Measurements from ENCODE around the gene TDP2. TPM values are rescaled to one million over a fixed set of nuclear protein-coding genes. Genes with fewer than 3 reads are reported as not detected.

TDP2 gene
- total RNA-seq, 1 experiment from 2014 or later: 30.2 TPM

GRCh38 chr6:24613361-24614042, 53.2 kb downstream of the TDP2 start:
- ChIA-PET CTCF (interaction anchor here (1.4 kb wide), 1 partner anchor 30 kb away, joined by 4 read pairs; no protein-coding TSS in a partner anchor), RAD21 (ENCODE audit: low non-redundant PET in 1 of 2, low total read pairs in 2 of 2, uncharacterized antibody in 2 of 2, unreplicated experiment in 2 of 2) (no interaction called here), POLR2A (no interaction called here)
- TF ChIP-seq SP1 (IDR thresholded peaks at IDR 0.05; ENCODE audit: low read depth) (no peak), JUND (IDR thresholded peaks at IDR 0.05) (no peak), EGR1 (IDR thresholded peaks at IDR 0.05; ENCODE audit: low read depth) (no peak), CTCF (IDR thresholded peaks at IDR 0.05 in 2 of 3, conservative IDR thresholded peaks at IDR 0.05 in 1 of 3; ENCODE audit: borderline replicate concordance in 1 of 3, insufficient read depth in 1 of 3, low read depth in 2 of 3, low read length in 2 of 3) (no peak), FOSL1 (IDR thresholded peaks at IDR 0.05; ENCODE audit: low read depth) (no peak), CBX3 (IDR thresholded peaks at IDR 0.05; ENCODE audit: low read depth) (no peak)
- no peak for ATAC-seq
- no TSS peak for BruUV-seq (replicated peaks)
- Histone ChIP-seq H3K27me3 (ENCODE audit: insufficient read depth, low read length) (no peaks in the 10 kb centered on the region), H3K4me3 (replicated peaks in 1 of 2; ENCODE audit: low read depth in 1 of 2, low read length in 2 of 2) (no peak overlapping the region), H3K4me1 (ENCODE audit: control insufficient read depth in 1 of 2, insufficient read depth in 2 of 2, low read length in 2 of 2) (no peaks in the 10 kb centered on the region), H3K9me2 (ENCODE audit: insufficient read depth) (no peaks in the 10 kb centered on the region), H3K9me3 (ENCODE audit: control insufficient read depth in 1 of 2, insufficient read depth in 1 of 2, low read depth in 1 of 2, low read length in 2 of 2) (no peaks in the 10 kb centered on the region), H3K79me2 (ENCODE audit: insufficient read depth, low read length) (no peaks in the 10 kb centered on the region), H3K27ac (ENCODE audit: low read depth, low read length) (no peak overlapping the region), H3K9ac (ENCODE audit: low read length) (no peak overlapping the region), H3K36me3 (ENCODE audit: control insufficient read depth in 1 of 2, insufficient read depth in 2 of 2, low read length in 2 of 2) (no peaks in the 10 kb centered on the region), H2AFZ (ENCODE audit: low read depth, low read length, poor library complexity, severe bottlenecking) (no peak overlapping the region), H3K4me2 (ENCODE audit: low read length) (no peak overlapping the region), H4K20me1 (ENCODE audit: insufficient read depth) (no peaks in the 10 kb centered on the region)
- no peak for DNase-seq (ENCODE audit: low read depth, low spot score)
- intact Hi-C loops (cut with micrococcal nuclease): no loop called here

- Histone ChIP-seq H3K9me2 (ENCODE audit: insufficient read depth) (no peaks in the 10 kb centered on the region), H3K79me2 (ENCODE audit: insufficient read depth, low read length) (no peaks in the 10 kb centered on the region), H3K4me3 (replicated peaks in 1 of 2; ENCODE audit: low read depth in 1 of 2, low read length in 2 of 2) (no peak overlapping the region), H3K9ac (ENCODE audit: low read length) (no peak overlapping the region), H3K4me2 (ENCODE audit: low read length) (no peak overlapping the region), H3K27ac (ENCODE audit: low read depth, low read length) (no peak overlapping the region), H4K20me1 (ENCODE audit: insufficient read depth) (no peaks in the 10 kb centered on the region), H3K4me1 (ENCODE audit: control insufficient read depth in 1 of 2, insufficient read depth in 2 of 2, low read length in 2 of 2) (no peaks in the 10 kb centered on the region), H3K9me3 (ENCODE audit: control insufficient read depth in 1 of 2, insufficient read depth in 1 of 2, low read depth in 1 of 2, low read length in 2 of 2) (no peaks in the 10 kb centered on the region), H2AFZ (ENCODE audit: low read depth, low read length, poor library complexity, severe bottlenecking) (no peak overlapping the region), H3K27me3 (ENCODE audit: insufficient read depth, low read length) (no peaks in the 10 kb centered on the region), H3K36me3 (ENCODE audit: control insufficient read depth in 1 of 2, insufficient read depth in 2 of 2, low read length in 2 of 2) (no peaks in the 10 kb centered on the region)
- ChIA-PET CTCF (no interaction called here), POLR2A (no interaction called here), RAD21 (ENCODE audit: low non-redundant PET in 1 of 2, low total read pairs in 2 of 2, uncharacterized antibody in 2 of 2, unreplicated experiment in 2 of 2) (no interaction called here)
- TF ChIP-seq TCF7L2 (IDR thresholded peaks at IDR 0.05; ENCODE audit: borderline replicate concordance, extremely low read depth, insufficient read depth, insufficient read length) (no peak), ZFX (IDR thresholded peaks at IDR 0.05) (no peak), CBX3 (IDR thresholded peaks at IDR 0.05; ENCODE audit: low read depth) (no peak), ZBTB33 (IDR thresholded peaks at IDR 0.05; ENCODE audit: extremely low read depth, insufficient replicate concordance, low read length) (no peak)
- DNase-seq (ENCODE audit: low read depth, low spot score) (no peak), ATAC-seq (no peak)
- BruUV-seq (replicated peaks): no TSS peak
- intact Hi-C loops (cut with micrococcal nuclease): no loop called here
Observed at GRCh38 chr6:24610672-24611071, 56.0 kb downstream of the TDP2 start.

Measured in HCT116 (cell line).